K562 (cell line): Measurements from ENCODE around the gene ZNF618.

Experiments used
- BHLHE40 ChIP-seq: IDR thresholded peaks from 2 replicates; pipeline ENCODE4 v1.6.1; 2011; ENCODE audit warnings: low read length, improper control_type of control experiment
- JUNB ChIP-seq: fragments of 450-650 bp; formaldehyde crosslinking; conservative IDR thresholded peaks from 2 replicates; pipeline ENCODE4 v1.4.0; 2020; ENCODE audit warnings: mild to moderate bottlenecking
- POLR2A ChIP-seq: fragments of 450-650 bp; conservative IDR thresholded peaks from 2 replicates; pipeline ENCODE4 v1.6.1; 2016
- RBM22 ChIP-seq: fragments of 200-400 bp; formaldehyde crosslinking; IDR thresholded peaks from 2 replicates; pipeline ENCODE4 v1.6.1; 2018; ENCODE audit warnings: low read length, low read depth; ENCODE audit not compliant: poor library complexity, severe bottlenecking
- SIN3A ChIP-seq, 2 experiments: fragments of 150-350 bp in 1 of 2; IDR thresholded peaks; 2 replicates each; pipeline ENCODE4 v1.6.1; 2011 to 2016; ENCODE audit warnings: borderline replicate concordance in 2 of 2, low read depth in 2 of 2, low read length in 2 of 2, mild to moderate bottlenecking in 2 of 2, moderate library complexity in 2 of 2; ENCODE audit not compliant: control insufficient read depth in 1 of 2
- ZFPM2 ChIP-seq: fragments of 250-450 bp; sonication (Bioruptor Pico); IDR thresholded peaks from 2 replicates; pipeline ENCODE4 v1.5.1; 2022; ENCODE audit warnings: mild to moderate bottlenecking
- ZNF384 ChIP-seq: IDR thresholded peaks from 2 replicates; pipeline ENCODE4 v1.6.1; 2012; ENCODE audit warnings: low read depth, low read length, improper control_type of control experiment
- ZNF644 ChIP-seq: fragments of 200-800 bp; sonication (Bioruptor generic); IDR thresholded peaks from 2 replicates; pipeline ENCODE4 v1.6.1; 2016; ENCODE audit warnings: low read depth, missing genetic modification characterization, missing compliant biosample characterization
- TF ChIP-seq, protein P1 (sequence below): sonication (generic); formaldehyde crosslinking; IDR thresholded peaks from 2 replicates; pipeline ENCODE4 v1.8.0; 2022; ENCODE audit warnings: missing genetic modification reagents, mild to moderate bottlenecking, borderline replicate concordance
- TF ChIP-seq, protein P2 (sequence below), 3 experiments: IDR thresholded peaks in 2 of 3; conservative IDR thresholded peaks in 1 of 3; 2 replicates each; pipeline ENCODE4 v1.5.1; 2011 to 2012; ENCODE audit warnings: low read length in 3 of 3, mild to moderate bottlenecking in 3 of 3, control low read depth in 2 of 3, improper control_type of control experiment in 1 of 3, inconsistent platforms in 1 of 3, low read depth in 1 of 3, mixed read lengths in 1 of 3, moderate library complexity in 1 of 3; ENCODE audit not compliant: insufficient read depth in 2 of 3
- TF ChIP-seq, protein P3 (sequence below): sonication (generic); formaldehyde crosslinking; IDR thresholded peaks from 2 replicates; pipeline ENCODE4 v1.5.0; 2020; ENCODE audit warnings: missing genetic modification reagents
- TF ChIP-seq, protein P4 (sequence below): sonication (generic); formaldehyde crosslinking; IDR thresholded peaks from 2 replicates; pipeline ENCODE4 v1.9.0; 2022; ENCODE audit warnings: mild to moderate bottlenecking, missing genetic modification reagents

DNA sequence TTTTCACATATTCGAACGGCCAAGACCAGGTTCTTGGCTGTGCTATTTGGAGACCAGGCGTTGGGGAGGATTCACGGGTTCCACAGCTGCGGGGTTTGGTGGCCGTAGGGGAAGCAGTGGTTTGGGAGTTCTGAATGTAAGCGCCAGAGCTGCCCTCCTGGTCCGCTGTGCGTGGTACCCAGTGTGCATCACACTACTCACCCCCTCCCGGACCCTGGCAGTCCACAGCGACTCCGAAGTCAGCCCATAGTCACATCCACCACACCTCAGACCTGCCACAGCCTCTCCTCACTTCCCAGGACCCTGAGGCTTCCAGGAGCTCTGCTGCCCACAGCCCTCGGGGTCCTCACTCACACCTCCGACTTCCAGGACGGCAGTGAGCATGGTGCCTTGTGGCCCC is 175.2 kb downstream of the ZNF618 start:
- TF ChIP-seq, protein P1, sequence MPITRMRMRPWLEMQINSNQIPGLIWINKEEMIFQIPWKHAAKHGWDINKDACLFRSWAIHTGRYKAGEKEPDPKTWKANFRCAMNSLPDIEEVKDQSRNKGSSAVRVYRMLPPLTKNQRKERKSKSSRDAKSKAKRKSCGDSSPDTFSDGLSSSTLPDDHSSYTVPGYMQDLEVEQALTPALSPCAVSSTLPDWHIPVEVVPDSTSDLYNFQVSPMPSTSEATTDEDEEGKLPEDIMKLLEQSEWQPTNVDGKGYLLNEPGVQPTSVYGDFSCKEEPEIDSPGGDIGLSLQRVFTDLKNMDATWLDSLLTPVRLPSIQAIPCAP (CRISPR knock-in tag), result no peak
- TF ChIP-seq BHLHE40, result no peak
- TF ChIP-seq, protein P2, sequence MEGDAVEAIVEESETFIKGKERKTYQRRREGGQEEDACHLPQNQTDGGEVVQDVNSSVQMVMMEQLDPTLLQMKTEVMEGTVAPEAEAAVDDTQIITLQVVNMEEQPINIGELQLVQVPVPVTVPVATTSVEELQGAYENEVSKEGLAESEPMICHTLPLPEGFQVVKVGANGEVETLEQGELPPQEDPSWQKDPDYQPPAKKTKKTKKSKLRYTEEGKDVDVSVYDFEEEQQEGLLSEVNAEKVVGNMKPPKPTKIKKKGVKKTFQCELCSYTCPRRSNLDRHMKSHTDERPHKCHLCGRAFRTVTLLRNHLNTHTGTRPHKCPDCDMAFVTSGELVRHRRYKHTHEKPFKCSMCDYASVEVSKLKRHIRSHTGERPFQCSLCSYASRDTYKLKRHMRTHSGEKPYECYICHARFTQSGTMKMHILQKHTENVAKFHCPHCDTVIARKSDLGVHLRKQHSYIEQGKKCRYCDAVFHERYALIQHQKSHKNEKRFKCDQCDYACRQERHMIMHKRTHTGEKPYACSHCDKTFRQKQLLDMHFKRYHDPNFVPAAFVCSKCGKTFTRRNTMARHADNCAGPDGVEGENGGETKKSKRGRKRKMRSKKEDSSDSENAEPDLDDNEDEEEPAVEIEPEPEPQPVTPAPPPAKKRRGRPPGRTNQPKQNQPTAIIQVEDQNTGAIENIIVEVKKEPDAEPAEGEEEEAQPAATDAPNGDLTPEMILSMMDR (IDR thresholded peaks at IDR 0.05 in 2 of 3, conservative IDR thresholded peaks at IDR 0.05 in 1 of 3; ENCODE audit: insufficient read depth in 2 of 3, low read depth in 1 of 3, low read length in 3 of 3), result no peak
- no peak for TF ChIP-seq ZNF644 (tag)
- no peak for TF ChIP-seq ZFPM2 (CRISPR knock-in tag)
- no peak for TF ChIP-seq POLR2A
- no peak for TF ChIP-seq JUNB
- no peak for TF ChIP-seq RBM22
- TF ChIP-seq, protein P3, sequence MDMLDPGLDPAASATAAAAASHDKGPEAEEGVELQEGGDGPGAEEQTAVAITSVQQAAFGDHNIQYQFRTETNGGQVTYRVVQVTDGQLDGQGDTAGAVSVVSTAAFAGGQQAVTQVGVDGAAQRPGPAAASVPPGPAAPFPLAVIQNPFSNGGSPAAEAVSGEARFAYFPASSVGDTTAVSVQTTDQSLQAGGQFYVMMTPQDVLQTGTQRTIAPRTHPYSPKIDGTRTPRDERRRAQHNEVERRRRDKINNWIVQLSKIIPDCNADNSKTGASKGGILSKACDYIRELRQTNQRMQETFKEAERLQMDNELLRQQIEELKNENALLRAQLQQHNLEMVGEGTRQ (CRISPR knock-in tag), result no peak
- TF ChIP-seq, protein P4, sequence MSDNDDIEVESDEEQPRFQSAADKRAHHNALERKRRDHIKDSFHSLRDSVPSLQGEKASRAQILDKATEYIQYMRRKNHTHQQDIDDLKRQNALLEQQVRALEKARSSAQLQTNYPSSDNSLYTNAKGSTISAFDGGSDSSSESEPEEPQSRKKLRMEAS (CRISPR knock-in tag), result no peak
- no peak for TF ChIP-seq SIN3A (IDR thresholded peaks at IDR 0.05; ENCODE audit: borderline replicate concordance in 2 of 2, control insufficient read depth in 1 of 2, low read depth in 2 of 2, low read length in 2 of 2)
- TF ChIP-seq ZNF384, result no peak
